GM12892 (cell line): Measurements from ENCODE around the gene DNAJC22.

Experiments used
- POLR2AphosphoS5 ChIP-seq: IDR thresholded peaks from 2 replicates; pipeline ENCODE4 v1.6.1; 2011; ENCODE audit warnings: low read depth, low read length, control low read depth
- TAF1 ChIP-seq: IDR thresholded peaks from 2 replicates; pipeline ENCODE4 v1.6.1; 2011; ENCODE audit warnings: low read depth, mild to moderate bottlenecking, control low read depth, low read length, borderline replicate concordance

DNA sequence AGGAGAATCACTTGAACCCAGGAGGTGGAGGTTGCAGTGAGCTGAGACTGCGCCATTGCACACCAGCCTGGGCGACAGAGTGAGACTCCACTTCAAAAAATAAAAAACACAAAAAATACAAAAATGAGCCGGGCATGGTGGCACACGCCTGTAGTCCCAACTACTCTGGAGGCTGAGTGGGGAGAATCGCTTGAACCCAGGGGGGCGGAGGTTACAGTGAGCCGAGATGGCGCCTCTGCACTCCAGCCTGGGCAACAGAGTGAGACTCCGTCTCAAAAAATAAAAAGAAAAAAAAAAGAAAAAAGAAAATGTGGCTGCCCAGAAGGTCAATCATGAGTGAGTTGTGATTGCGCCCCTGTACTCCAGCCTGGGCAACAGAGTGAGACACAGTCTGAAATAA, 9.2 kb downstream of the DNAJC22 start:
- TF ChIP-seq POLR2AphosphoS5, result no peak
- no peak for TF ChIP-seq TAF1
